Keratinocyte (primary cell): ENCODE data around the gene RAP1GAP2. TPM values are rescaled to one million over a fixed set of nuclear protein-coding genes. Genes with fewer than 3 reads are reported as not detected.

Source experiments
- DNase-seq: peaks from one replicate; pipeline ENCODE4 v3.0.0-alpha.2; 2011; ENCODE audit warnings: low read depth, missing footprints, low spot score
- FAIRE-seq: peaks from 2 replicates; lab custom pipeline; 2011; peaks lifted over from hg19 to GRCh38; lab: Jason Lieb, UNC
- H2AFZ ChIP-seq: 2 replicates; pipeline ENCODE4 v1.6.0; 2012; ENCODE audit warnings: low read length, control low read depth, inconsistent platforms; ENCODE audit not compliant: control insufficient read depth
- H3K27ac ChIP-seq: 2 replicates; pipeline ENCODE4 v1.5.1; 2011; ENCODE audit warnings: low read length; ENCODE audit not compliant: control insufficient read depth, insufficient read depth
- H3K27me3 ChIP-seq: 3 replicates; pipeline ENCODE4 v1.6.0; 2011; ENCODE audit warnings: low read length; ENCODE audit not compliant: control insufficient read depth, insufficient read depth; ENCODE audit errors: extremely low read depth
- H3K36me3 ChIP-seq, 2 experiments: 2 replicates in 1 of 2; 3 replicates in 1 of 2; pipeline ENCODE4 v1.5.1; 2011; ENCODE audit warnings: low read length in 2 of 2, mild to moderate bottlenecking in 1 of 2; ENCODE audit not compliant: control insufficient read depth in 2 of 2, insufficient read depth in 2 of 2; ENCODE audit errors: extremely low read depth in 1 of 2
- H3K4me1 ChIP-seq: 3 replicates; pipeline ENCODE4 v1.5.1; 2011; ENCODE audit warnings: low read length; ENCODE audit not compliant: control insufficient read depth, insufficient read depth; ENCODE audit errors: extremely low read depth
- H3K4me2 ChIP-seq: 3 replicates; pipeline ENCODE4 v1.6.0; 2011; ENCODE audit warnings: low read depth, low read length; ENCODE audit not compliant: control insufficient read depth, insufficient read depth; ENCODE audit errors: extremely low read depth
- H3K4me3 ChIP-seq, 3 experiments: fragments of 200-600 bp in 1 of 3; sonication (generic) in 1 of 3; 2 replicates in 2 of 3; 3 replicates in 1 of 3; pipeline ENCODE4 v1.5.1; 2011 to 2016; ENCODE audit warnings: low read length in 3 of 3, mild to moderate bottlenecking in 3 of 3, control low read depth in 2 of 3, inconsistent platforms in 1 of 3, low read depth in 1 of 3, mixed read lengths in 1 of 3, mixed run types in 1 of 3, moderate library complexity in 1 of 3; ENCODE audit not compliant: control insufficient read depth in 2 of 3, insufficient read depth in 2 of 3; ENCODE audit errors: extremely low read depth in 1 of 3
- H3K79me2 ChIP-seq: 2 replicates; pipeline ENCODE4 v1.6.0; 2012; ENCODE audit warnings: low read length; ENCODE audit not compliant: control insufficient read depth, insufficient read depth
- H3K9ac ChIP-seq: 3 replicates; pipeline ENCODE4 v1.6.0; 2011; ENCODE audit warnings: low read length; ENCODE audit not compliant: control insufficient read depth, insufficient read depth; ENCODE audit errors: extremely low read depth
- H3K9me1 ChIP-seq: 3 replicates; pipeline ENCODE4 v1.6.0; 2011; ENCODE audit warnings: low read length; ENCODE audit not compliant: control insufficient read depth, insufficient read depth; ENCODE audit errors: extremely low read depth
- H3K9me3 ChIP-seq: 2 replicates; pipeline ENCODE4 v1.5.1; 2012; ENCODE audit warnings: low read depth, low read length; ENCODE audit not compliant: control insufficient read depth
- H4K20me1 ChIP-seq: 3 replicates; pipeline ENCODE4 v1.6.0; 2011; ENCODE audit warnings: low read length; ENCODE audit not compliant: control insufficient read depth, insufficient read depth; ENCODE audit errors: extremely low read depth
- EZH2 ChIP-seq: IDR thresholded peaks from one replicate; pipeline ENCODE4 v1.6.1; 2012; ENCODE audit warnings: inconsistent platforms, mild to moderate bottlenecking, low read length, moderate library complexity
- dilution Hi-C: fragments of 300-500 bp; cut with MboI; formaldehyde crosslinking; loops from one replicate; pipeline ENCODE4 v1.7.0; 2020; ENCODE audit warnings: low sequenced_read_pairs; ENCODE audit not compliant: extremely low pct_ligation_motif_present
- polyA plus RNA-seq, 5 experiments: library from polyadenylated mRNA; depleted of rRNA in 3 of 5; stranded (reverse) in 3 of 5; stranded (forward) in 1 of 5; unstranded in 1 of 5; fragments of >200 nt; gene quantifications; 1 replicate in 1 of 5; 2 replicates in 3 of 5; 3 replicates in 1 of 5; pipeline versions ENCODE4 v1.2.1 to v1.2.3, GENCODE V29; 2011 to 2012; ENCODE audit warnings: missing spikeins in 2 of 5, low read depth in 1 of 5, low replicate concordance in 1 of 5
- TF ChIP-seq, protein P1 (sequence below), 3 experiments: IDR thresholded peaks in 1 of 3; conservative IDR thresholded peaks in 1 of 3; optimal IDR thresholded peaks in 1 of 3; 2 replicates in 2 of 3; 3 replicates in 1 of 3; pipeline versions ENCODE3 to v1.5.1; 2011; ENCODE audit warnings: low read length in 3 of 3, mild to moderate bottlenecking in 3 of 3, moderate library complexity in 2 of 3, control low read depth in 1 of 3, inconsistent platforms in 1 of 3; ENCODE audit not compliant: insufficient read depth in 2 of 3; ENCODE audit errors: extremely low read depth in 1 of 3

RAP1GAP2 gene
- polyA plus RNA-seq, 1 donor (not counting 4 experiments of a cell fraction or from before 2014, with no cell fraction given), result 13.6 TPM

DNA sequence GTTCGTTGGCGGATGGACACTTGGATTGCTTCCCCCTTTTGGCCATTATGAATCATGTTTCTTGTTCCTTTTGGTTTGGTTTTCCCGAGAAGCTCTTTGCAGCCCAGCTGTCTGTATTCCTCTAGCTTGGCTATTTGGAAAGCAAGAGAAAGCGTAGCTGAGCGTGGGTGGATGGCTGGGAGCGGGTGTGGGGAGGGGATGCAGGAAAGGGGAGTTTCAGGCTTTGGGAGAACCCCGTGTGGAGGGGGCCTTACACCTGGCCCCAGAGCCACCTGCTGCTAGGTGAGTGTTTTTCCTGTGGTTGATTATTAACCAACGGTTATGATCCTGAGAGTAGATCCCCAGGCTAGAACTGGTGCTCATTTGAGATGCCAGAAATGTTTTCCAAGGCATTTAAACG lies 103.7 kb downstream of the RAP1GAP2 start:
- H3K4me3 ChIP-seq, result no peak overlapping the region
- dilution Hi-C loops, result no loop called here
- no peak overlapping the region for H2AFZ ChIP-seq
- no peaks in the 10 kb centered on the region for H4K20me1 ChIP-seq
- no peaks in the 10 kb centered on the region for H3K9me1 ChIP-seq
- FAIRE-seq (no peak), DNase-seq (no peak)
- H3K9me3 ChIP-seq, result no peaks in the 10 kb centered on the region
- H3K27ac ChIP-seq, result no peak overlapping the region
- H3K4me1 ChIP-seq, result no peaks in the 10 kb centered on the region
- peaks cover 34% of the 10 kb centered on the region for H3K79me2 ChIP-seq
- peaks cover 3 to 6% of the 10 kb centered on the region in 2 experiments for H3K36me3 ChIP-seq
- TF ChIP-seq, protein P1, sequence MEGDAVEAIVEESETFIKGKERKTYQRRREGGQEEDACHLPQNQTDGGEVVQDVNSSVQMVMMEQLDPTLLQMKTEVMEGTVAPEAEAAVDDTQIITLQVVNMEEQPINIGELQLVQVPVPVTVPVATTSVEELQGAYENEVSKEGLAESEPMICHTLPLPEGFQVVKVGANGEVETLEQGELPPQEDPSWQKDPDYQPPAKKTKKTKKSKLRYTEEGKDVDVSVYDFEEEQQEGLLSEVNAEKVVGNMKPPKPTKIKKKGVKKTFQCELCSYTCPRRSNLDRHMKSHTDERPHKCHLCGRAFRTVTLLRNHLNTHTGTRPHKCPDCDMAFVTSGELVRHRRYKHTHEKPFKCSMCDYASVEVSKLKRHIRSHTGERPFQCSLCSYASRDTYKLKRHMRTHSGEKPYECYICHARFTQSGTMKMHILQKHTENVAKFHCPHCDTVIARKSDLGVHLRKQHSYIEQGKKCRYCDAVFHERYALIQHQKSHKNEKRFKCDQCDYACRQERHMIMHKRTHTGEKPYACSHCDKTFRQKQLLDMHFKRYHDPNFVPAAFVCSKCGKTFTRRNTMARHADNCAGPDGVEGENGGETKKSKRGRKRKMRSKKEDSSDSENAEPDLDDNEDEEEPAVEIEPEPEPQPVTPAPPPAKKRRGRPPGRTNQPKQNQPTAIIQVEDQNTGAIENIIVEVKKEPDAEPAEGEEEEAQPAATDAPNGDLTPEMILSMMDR (optimal IDR thresholded peaks at IDR 0.05 in 1 of 3, IDR thresholded peaks at IDR 0.05 in 1 of 3, conservative IDR thresholded peaks at IDR 0.05 in 1 of 3; ENCODE audit: extremely low read depth in 1 of 3, insufficient read depth in 2 of 3, low read length in 3 of 3), result no peak
- no peak for TF ChIP-seq EZH2
- H3K4me2 ChIP-seq, result no peak overlapping the region
- no peaks in the 10 kb centered on the region for H3K27me3 ChIP-seq
- H3K9ac ChIP-seq, result no peak overlapping the region

DNA sequence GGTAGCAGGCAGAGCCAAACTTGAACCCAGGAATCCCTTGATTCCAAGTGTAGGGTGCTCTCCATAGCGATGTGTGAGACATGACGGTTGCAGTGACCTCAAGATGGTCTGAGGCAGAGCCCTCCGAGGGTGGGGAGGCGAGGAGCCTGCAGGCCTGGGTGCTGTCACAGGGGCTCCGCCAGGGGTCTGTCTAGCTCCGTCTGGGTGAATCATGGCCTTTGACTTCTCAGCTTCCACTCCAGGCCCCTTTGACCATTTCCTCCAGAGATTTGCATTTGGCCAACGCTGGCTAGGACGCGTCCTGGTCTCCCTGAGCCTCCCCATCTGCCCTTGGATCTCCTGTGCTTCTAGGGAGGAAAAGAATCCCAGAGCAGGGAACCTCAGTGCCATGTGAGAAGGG lies 104.6 kb downstream of the RAP1GAP2 start:
- no peak overlapping the region for H3K4me2 ChIP-seq
- no peak overlapping the region for H2AFZ ChIP-seq
- FAIRE-seq, result no peak
- H4K20me1 ChIP-seq, result no peaks in the 10 kb centered on the region
- dilution Hi-C loops, result no loop called here
- H3K9ac ChIP-seq, result no peak overlapping the region
- peaks cover 29% of the 10 kb centered on the region for H3K79me2 ChIP-seq
- no peak for DNase-seq
- H3K27me3 ChIP-seq, result no peaks in the 10 kb centered on the region
- no peak overlapping the region for H3K27ac ChIP-seq
- no peak overlapping the region for H3K4me3 ChIP-seq
- no peaks in the 10 kb centered on the region for H3K9me1 ChIP-seq
- peaks cover 3 to 6% of the 10 kb centered on the region in 2 experiments for H3K36me3 ChIP-seq
- TF ChIP-seq, protein P1 (optimal IDR thresholded peaks at IDR 0.05 in 1 of 3, IDR thresholded peaks at IDR 0.05 in 1 of 3, conservative IDR thresholded peaks at IDR 0.05 in 1 of 3; ENCODE audit: extremely low read depth in 1 of 3, insufficient read depth in 2 of 3, low read length in 3 of 3), result no peak
- no peak for TF ChIP-seq EZH2
- H3K9me3 ChIP-seq, result no peaks in the 10 kb centered on the region
- no peaks in the 10 kb centered on the region for H3K4me1 ChIP-seq
